GM23338 (cell line): ENCODE results near the gene ARRDC1. TPM values are rescaled to one million over a fixed set of nuclear protein-coding genes. Genes with fewer than 3 reads are reported as not detected.

ENCODE experiments used
- ATAC-seq: fragments of 200-7000 bp; cut with Tn5 transposase; 3 replicates; pipeline ENCODE4 v1.9.1; 2020
- DNase-seq: peaks from one replicate; pipeline ENCODE4 v3.0.0-alpha.2; 2015; ENCODE audit warnings: low spot score
- H2AFZ ChIP-seq: fragments of 200-600 bp; sonication (generic); 2 replicates; pipeline ENCODE4 v1.8.0; 2016; ENCODE audit warnings: antibody characterized with exemption, mild to moderate bottlenecking, moderate library complexity
- H3F3A ChIP-seq: fragments of 200-600 bp; sonication (generic); replicated peaks from 2 replicates; pipeline ENCODE4 v1.8.0; 2017; ENCODE audit warnings: antibody characterized with exemption, mixed run types, low read depth
- H3K27ac ChIP-seq: fragments of 200-600 bp; sonication (generic); 2 replicates; pipeline ENCODE4 v1.6.1; 2016; ENCODE audit warnings: low read depth
- H3K27me3 ChIP-seq: fragments of 200-600 bp; sonication (generic); 2 replicates; pipeline ENCODE4 v1.8.0; 2016; ENCODE audit warnings: mild to moderate bottlenecking, mixed run types, moderate library complexity; ENCODE audit not compliant: insufficient read depth
- H3K36me3 ChIP-seq: fragments of 200-600 bp; sonication (generic); 2 replicates; pipeline ENCODE4 v1.8.0; 2016; ENCODE audit warnings: mild to moderate bottlenecking; ENCODE audit not compliant: insufficient read depth
- H3K4me1 ChIP-seq: fragments of 200-600 bp; sonication (generic); 2 replicates; pipeline ENCODE4 v1.8.0; 2016; ENCODE audit warnings: mild to moderate bottlenecking, moderate library complexity; ENCODE audit not compliant: insufficient read depth
- H3K4me2 ChIP-seq: fragments of 200-600 bp; sonication (generic); 2 replicates; pipeline ENCODE4 v1.7.1; 2017; ENCODE audit warnings: mixed run types
- H3K4me3 ChIP-seq: fragments of 200-600 bp; sonication (generic); 2 replicates; pipeline ENCODE4 v1.6.1; 2016; ENCODE audit warnings: mixed run types
- H3K79me2 ChIP-seq: fragments of 200-600 bp; sonication (generic); replicated peaks from 2 replicates; pipeline ENCODE4 v1.8.0; 2017; ENCODE audit warnings: mild to moderate bottlenecking; ENCODE audit not compliant: insufficient read depth
- H3K9me2 ChIP-seq: fragments of 200-600 bp; sonication (generic); 2 replicates; pipeline ENCODE4 v1.8.0; 2017; ENCODE audit not compliant: insufficient read depth
- H4K20me1 ChIP-seq: fragments of 200-600 bp; sonication (generic); replicated peaks from 2 replicates; pipeline ENCODE4 v1.8.0; 2017; ENCODE audit warnings: mild to moderate bottlenecking; ENCODE audit not compliant: insufficient read depth
- H3K27ac Mint-ChIP-seq: 2 replicates; pipeline ENCODE4 v1.8.0; 2020; ENCODE audit warnings: inconsistent platforms, mild to moderate bottlenecking, moderate library complexity, mixed read lengths
- H3K27me3 Mint-ChIP-seq: 3 replicates; pipeline ENCODE4 v1.8.0; 2022; ENCODE audit warnings: low read depth, mild to moderate bottlenecking, moderate library complexity, mixed read lengths, inconsistent platforms; ENCODE audit not compliant: insufficient read depth, poor library complexity
- H3K36me3 Mint-ChIP-seq: 3 replicates; pipeline ENCODE4 v1.8.0; 2021; ENCODE audit warnings: low read depth, mild to moderate bottlenecking, inconsistent platforms, moderate library complexity, mixed read lengths
- H3K4me1 Mint-ChIP-seq: 3 replicates; pipeline ENCODE4 v1.8.0; 2020; ENCODE audit warnings: mild to moderate bottlenecking, inconsistent platforms, mixed read lengths
- H3K4me3 Mint-ChIP-seq: 3 replicates; pipeline ENCODE4 v1.8.0; 2021; ENCODE audit warnings: moderate library complexity, mild to moderate bottlenecking, inconsistent platforms, mixed read lengths
- H3K9me3 Mint-ChIP-seq: 3 replicates; pipeline ENCODE4 v1.8.0; 2020; ENCODE audit warnings: moderate library complexity, mild to moderate bottlenecking, inconsistent platforms, mixed read lengths
- CTCF ChIP-seq, 2 experiments: fragments of 200-600 bp in 1 of 2; sonication (generic) in 1 of 2; conservative IDR thresholded peaks; 2 replicates each; pipeline versions ENCODE4 v1.5.1 to v1.6.1; 2016 to 2017; ENCODE audit warnings: antibody characterized with exemption in 2 of 2, low read depth in 2 of 2, mild to moderate bottlenecking in 2 of 2, moderate library complexity in 1 of 2
- EZH2 ChIP-seq: fragments of 200-600 bp; sonication (generic); IDR thresholded peaks from one replicate; pipeline ENCODE4 v1.8.0; 2017; ENCODE audit warnings: antibody characterized with exemption, mild to moderate bottlenecking, low read depth; ENCODE audit not compliant: unreplicated experiment
- EZH2phosphoT487 ChIP-seq: fragments of 200-600 bp; sonication (generic); IDR thresholded peaks from one replicate; pipeline ENCODE4 v1.8.1; 2018; ENCODE audit warnings: antibody characterized with exemption; ENCODE audit not compliant: unreplicated experiment
- JUNB ChIP-seq: IDR thresholded peaks from one replicate; pipeline ENCODE4 v1.6.1; 2016; ENCODE audit warnings: antibody characterized with exemption; ENCODE audit not compliant: unreplicated experiment
- POLR2AphosphoS5 ChIP-seq: IDR thresholded peaks from 2 replicates; pipeline ENCODE4 v1.6.1; 2016; ENCODE audit warnings: antibody characterized with exemption, low read depth
- STAT1 ChIP-seq: IDR thresholded peaks from one replicate; pipeline ENCODE4 v1.6.1; 2016; ENCODE audit warnings: antibody characterized with exemption; ENCODE audit not compliant: unreplicated experiment
- ZNF114 ChIP-seq: fragments of 250-450 bp; sonication (Bioruptor Pico); IDR thresholded peaks from 2 replicates; pipeline ENCODE4 v1.5.0; 2020; ENCODE audit warnings: mild to moderate bottlenecking, moderate library complexity
- ZNF331 ChIP-seq: fragments of 250-450 bp; sonication (Bioruptor Pico); IDR thresholded peaks from 2 replicates; pipeline ENCODE4 v1.5.0; 2020; ENCODE audit warnings: low read depth, mild to moderate bottlenecking, moderate library complexity
- polyA plus RNA-seq: library from polyadenylated mRNA; unstranded; fragments of >200 nt; fragmentation: Nextera tagmentation; extraction: Ambion mirVana; gene quantifications from 2 replicates; pipeline ENCODE4 v1.2.1, GENCODE V29; 2016
- total RNA-seq: library from RNA; depleted of rRNA; stranded (reverse); fragments of >200 nt; shearing (Covaris generic); gene quantifications from 2 replicates; pipeline ENCODE4 v1.2.3, GENCODE V29; 2014

ARRDC1 gene
- total and polyA plus RNA-seq, 2 experiments from 2014 or later: 36.6 to 63.8 TPM

GRCh38 chr9:137581361-137582285 is 23.9 kb upstream of the ARRDC1 start:
- H3K79me2 ChIP-seq: peaks cover 29% of the 10 kb centered on the region
- H3K27me3 Mint-ChIP-seq: peaks cover 31% of the 10 kb centered on the region

GRCh38 chr9:137582286-137582860 is 23.1 kb upstream of the ARRDC1 start:
- no peak overlapping the region for H3K4me3 ChIP-seq
- Mint-ChIP-seq H3K4me3 (no peak overlapping the region), H3K36me3 (peaks cover 60% of the 10 kb centered on the region), H3K27ac (peak overlapping the region; percentile 23; the same call in 1 of the 2 replicates), H3K4me1 (peaks cover 26% of the 10 kb centered on the region), H3K27me3 (peaks cover 31% of the 10 kb centered on the region), H3K9me3 (no peaks in the 10 kb centered on the region)
- H3K27ac ChIP-seq: no peak overlapping the region
- DNase-seq: peak; percentile 78
- H3F3A ChIP-seq: peaks cover 19% of the 10 kb centered on the region; the same call in 1 of the 2 replicates
- H4K20me1 ChIP-seq: peaks cover 11% of the 10 kb centered on the region
- H2AFZ ChIP-seq: no peak overlapping the region
- H3K4me2 ChIP-seq: no peak overlapping the region
- peak; percentile 5 for ATAC-seq
- no peaks in the 10 kb centered on the region for H3K27me3 ChIP-seq
- no peaks in the 10 kb centered on the region for H3K9me2 ChIP-seq
- H3K79me2 ChIP-seq: peaks cover 21% of the 10 kb centered on the region
- no peak for TF ChIP-seq EZH2phosphoT487
- peak; percentile 72 to 85 for TF ChIP-seq CTCF (conservative IDR thresholded peaks at IDR 0.05; ENCODE audit: low read depth in 2 of 2)
- H3K36me3 ChIP-seq: peaks cover 12% of the 10 kb centered on the region
- H3K4me1 ChIP-seq: peaks cover 16% of the 10 kb centered on the region

More at GRCh38 chr9:137581361-137582285, 23.9 kb upstream of the ARRDC1 start:
- Mint-ChIP-seq H3K4me1 (peaks cover 31% of the 10 kb centered on the region), H3K27ac (peak overlapping the region; percentile 23; the same call in 1 of the 2 replicates), H3K36me3 (peaks cover 58% of the 10 kb centered on the region), H3K9me3 (no peaks in the 10 kb centered on the region), H3K4me3 (no peak overlapping the region)
- DNase-seq (no peak), ATAC-seq (no peak)
- H4K20me1 ChIP-seq: peaks cover 11% of the 10 kb centered on the region
- TF ChIP-seq STAT1: no peak
- no peak for TF ChIP-seq EZH2phosphoT487
- no peak for TF ChIP-seq EZH2
- TF ChIP-seq JUNB: no peak
- no peak for TF ChIP-seq ZNF114
- TF ChIP-seq POLR2AphosphoS5: no peak
- TF ChIP-seq ZNF331 (CRISPR knock-in tag): no peak
- H3K36me3 ChIP-seq: peaks cover 12% of the 10 kb centered on the region; the same call in 1 of the 2 replicates
- H3K4me2 ChIP-seq: no peak overlapping the region
- no peak overlapping the region for H2AFZ ChIP-seq
- H3K27ac ChIP-seq: no peak overlapping the region
- H3K27me3 ChIP-seq: no peaks in the 10 kb centered on the region
- H3F3A ChIP-seq: peaks cover 24% of the 10 kb centered on the region; the same call in 1 of the 2 replicates
- H3K4me1 ChIP-seq: peaks cover 20% of the 10 kb centered on the region
- no peaks in the 10 kb centered on the region for H3K9me2 ChIP-seq
- no peak overlapping the region for H3K4me3 ChIP-seq
